HepG2 (cell line): Measurements from ENCODE around the gene TJP3. TPM values are rescaled to one million over a fixed set of nuclear protein-coding genes. Genes with fewer than 3 reads are reported as not detected.

ENCODE experiments used
- CBX2 ChIP-seq, 2 experiments: fragments of 200-600 bp in 1 of 2; sonication (generic); formaldehyde crosslinking in 1 of 2; IDR thresholded peaks; 2 replicates each; pipeline versions ENCODE4 v1.7.0 to v1.8.1; 2018 to 2022; ENCODE audit warnings: low read depth in 2 of 2, low read length in 1 of 2, mild to moderate bottlenecking in 1 of 2, missing genetic modification reagents in 1 of 2
- FOXO1 ChIP-seq: sonication (generic); formaldehyde crosslinking; IDR thresholded peaks from 2 replicates; pipeline ENCODE4 v1.4.0; 2020; ENCODE audit warnings: missing genetic modification reagents
- MBD4 ChIP-seq: IDR thresholded peaks from 2 replicates; pipeline ENCODE4 v1.6.1; 2012; ENCODE audit warnings: low read length, inconsistent platforms, borderline replicate concordance
- RAD21 ChIP-seq: fragments of 450-650 bp; formaldehyde crosslinking; IDR thresholded peaks from 2 replicates; pipeline ENCODE4 v1.5.0; 2020; ENCODE audit warnings: mild to moderate bottlenecking
- RBM22 ChIP-seq: fragments of 200-400 bp; formaldehyde crosslinking; optimal IDR thresholded peaks from 2 replicates; pipeline ENCODE3; 2017; ENCODE audit warnings: mild to moderate bottlenecking, low read length, moderate library complexity
- SMAD9 ChIP-seq: sonication (generic); formaldehyde crosslinking; IDR thresholded peaks from 2 replicates; pipeline ENCODE4 v1.5.1; 2020; ENCODE audit warnings: mild to moderate bottlenecking, missing genetic modification reagents
- SMC3 ChIP-seq: IDR thresholded peaks from 2 replicates; pipeline ENCODE4 v1.6.1; 2011; ENCODE audit warnings: low read length, improper control_type of control experiment
- SP1 ChIP-seq, 2 experiments: fragments of 450-650 bp in 1 of 2; sonication (generic) in 1 of 2; formaldehyde crosslinking in 1 of 2; IDR thresholded peaks; 2 replicates each; pipeline versions ENCODE4 v1.4.0 to v1.6.1; 2016 to 2020; ENCODE audit warnings: missing genetic modification reagents in 1 of 2
- ZFP36L1 ChIP-seq: sonication (generic); formaldehyde crosslinking; IDR thresholded peaks from 2 replicates; pipeline ENCODE4 v1.8.0; 2022; ENCODE audit warnings: mild to moderate bottlenecking, missing genetic modification reagents, moderate library complexity
- ZFP36L2 ChIP-seq: sonication (generic); formaldehyde crosslinking; IDR thresholded peaks from 2 replicates; pipeline ENCODE4 v1.4.0; 2020; ENCODE audit warnings: missing genetic modification reagents
- ZNF350 ChIP-seq: sonication (generic); formaldehyde crosslinking; IDR thresholded peaks from 2 replicates; pipeline ENCODE4 v1.4.0; 2020; ENCODE audit warnings: mild to moderate bottlenecking, low read depth, missing genetic modification reagents, borderline replicate concordance
- ZNF501 ChIP-seq: sonication (generic); formaldehyde crosslinking; IDR thresholded peaks from 2 replicates; pipeline ENCODE4 v1.5.1; 2020; ENCODE audit warnings: mild to moderate bottlenecking, moderate library complexity, missing genetic modification reagents
- ZNF777 ChIP-seq: sonication (generic); formaldehyde crosslinking; IDR thresholded peaks from 2 replicates; pipeline ENCODE4 v1.4.0; 2020; ENCODE audit warnings: missing genetic modification reagents
- polyA plus RNA-seq, 8 experiments: library from polyadenylated mRNA; depleted of rRNA in 3 of 8; stranded (reverse) in 7 of 8; unstranded in 1 of 8; fragments of >200 nt; fragmentation: Illumina TruSeq in 4 of 8; extraction: Trizol in 4 of 8; gene quantifications; 2 replicates each; pipeline versions ENCODE4 v1.2.1 to v1.2.3, GENCODE V29; 2011 to 2016; ENCODE audit warnings: low read depth in 4 of 8, missing spikeins in 1 of 8, mixed read lengths in 1 of 8; ENCODE audit not compliant: insufficient read depth in 1 of 8
- total RNA-seq, 5 experiments: library from RNA; depleted of rRNA; stranded (reverse); fragments of >200 nt; fragmentation: Illumina TruSeq; extraction: Trizol; gene quantifications; 2 replicates each; pipeline ENCODE4 v1.2.3, GENCODE V29; 2016; ENCODE audit warnings: low read depth in 1 of 5
- TF ChIP-seq, protein P1 (sequence below): sonication (generic); formaldehyde crosslinking; conservative IDR thresholded peaks from 2 replicates; pipeline ENCODE4 v1.8.0; 2022; ENCODE audit warnings: low read depth, missing genetic modification reagents
- TF ChIP-seq, protein P2 (sequence below): IDR thresholded peaks from 2 replicates; pipeline ENCODE4 v1.6.1; 2018; ENCODE audit warnings: missing genetic modification reagents
- TF ChIP-seq, protein P3 (sequence below): IDR thresholded peaks from 2 replicates; pipeline ENCODE4 v1.6.1; 2016; ENCODE audit warnings: mild to moderate bottlenecking
- TF ChIP-seq, protein P4 (sequence below): sonication (generic); formaldehyde crosslinking; IDR thresholded peaks from 2 replicates; pipeline ENCODE4 v1.5.0; 2020; ENCODE audit warnings: mild to moderate bottlenecking, missing genetic modification reagents
- TF ChIP-seq, protein P5 (sequence below): sonication (generic); formaldehyde crosslinking; IDR thresholded peaks from 2 replicates; pipeline ENCODE4 v1.8.0; 2022; ENCODE audit warnings: missing genetic modification reagents, mild to moderate bottlenecking, moderate library complexity, borderline replicate concordance

The TJP3 gene
- total and polyA plus RNA-seq, 2 of the 13 experiments (the other 11 are each of a cell fraction or from before 2014, with no cell fraction given): 2.3 to 21.5 TPM

DNA sequence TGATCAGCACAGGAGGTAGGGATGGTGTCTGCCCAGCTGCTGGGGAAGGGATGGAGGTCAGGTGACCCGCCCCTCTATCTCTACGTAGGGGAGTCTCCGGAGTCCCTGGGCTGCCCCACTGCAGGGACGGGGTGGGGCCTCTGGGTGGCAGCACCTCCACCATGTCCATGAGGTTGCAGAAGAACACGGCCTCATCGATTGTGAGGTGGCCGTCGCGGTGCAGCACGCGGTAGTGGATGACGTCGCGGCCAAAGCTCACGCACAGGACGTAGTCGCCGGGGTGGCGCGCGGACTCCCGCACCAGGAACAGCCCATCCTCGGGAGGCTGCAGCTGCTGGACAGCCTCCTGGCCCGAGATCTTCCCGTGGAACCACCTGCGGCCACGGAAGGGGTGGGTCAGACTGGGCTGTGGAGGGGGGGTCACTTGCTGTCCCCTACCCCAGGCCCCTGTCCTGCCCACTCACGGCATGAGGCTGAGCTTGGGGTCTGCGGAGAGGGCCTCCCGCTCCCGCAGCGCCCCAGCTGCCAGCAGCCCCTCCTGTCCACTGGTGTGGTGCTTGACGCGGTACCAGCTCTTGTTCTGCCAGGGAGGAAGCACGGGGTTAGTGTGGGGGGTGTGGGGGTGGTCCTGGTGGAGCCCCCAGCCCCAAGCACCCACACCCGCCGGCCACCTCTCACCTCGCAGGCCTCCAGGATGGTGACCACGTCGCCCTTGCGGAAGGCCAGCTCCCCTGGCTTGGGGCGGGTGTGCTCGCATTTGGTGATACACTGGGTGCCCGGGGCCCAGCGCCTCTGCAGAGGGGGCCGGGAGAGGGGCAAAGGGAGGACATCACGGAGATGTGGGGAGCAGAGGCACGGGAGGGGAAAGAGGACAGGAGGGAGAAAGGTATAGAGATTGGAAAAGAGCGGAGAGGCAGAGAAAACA lies 75.7 kb downstream of the TJP3 start (continued):
- TF ChIP-seq, protein P1, sequence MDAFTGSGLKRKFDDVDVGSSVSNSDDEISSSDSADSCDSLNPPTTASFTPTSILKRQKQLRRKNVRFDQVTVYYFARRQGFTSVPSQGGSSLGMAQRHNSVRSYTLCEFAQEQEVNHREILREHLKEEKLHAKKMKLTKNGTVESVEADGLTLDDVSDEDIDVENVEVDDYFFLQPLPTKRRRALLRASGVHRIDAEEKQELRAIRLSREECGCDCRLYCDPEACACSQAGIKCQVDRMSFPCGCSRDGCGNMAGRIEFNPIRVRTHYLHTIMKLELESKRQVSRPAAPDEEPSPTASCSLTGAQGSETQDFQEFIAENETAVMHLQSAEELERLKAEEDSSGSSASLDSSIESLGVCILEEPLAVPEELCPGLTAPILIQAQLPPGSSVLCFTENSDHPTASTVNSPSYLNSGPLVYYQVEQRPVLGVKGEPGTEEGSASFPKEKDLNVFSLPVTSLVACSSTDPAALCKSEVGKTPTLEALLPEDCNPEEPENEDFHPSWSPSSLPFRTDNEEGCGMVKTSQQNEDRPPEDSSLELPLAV: no peak
- TF ChIP-seq, protein P2, sequence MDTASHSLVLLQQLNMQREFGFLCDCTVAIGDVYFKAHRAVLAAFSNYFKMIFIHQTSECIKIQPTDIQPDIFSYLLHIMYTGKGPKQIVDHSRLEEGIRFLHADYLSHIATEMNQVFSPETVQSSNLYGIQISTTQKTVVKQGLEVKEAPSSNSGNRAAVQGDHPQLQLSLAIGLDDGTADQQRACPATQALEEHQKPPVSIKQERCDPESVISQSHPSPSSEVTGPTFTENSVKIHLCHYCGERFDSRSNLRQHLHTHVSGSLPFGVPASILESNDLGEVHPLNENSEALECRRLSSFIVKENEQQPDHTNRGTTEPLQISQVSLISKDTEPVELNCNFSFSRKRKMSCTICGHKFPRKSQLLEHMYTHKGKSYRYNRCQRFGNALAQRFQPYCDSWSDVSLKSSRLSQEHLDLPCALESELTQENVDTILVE (CRISPR knock-in tag): no peak
- TF ChIP-seq ZFP36L2 (CRISPR knock-in tag) (no peak), SMAD9 (no peak), ZFP36L1 (CRISPR knock-in tag) (no peak), SP1 (IDR thresholded peaks at IDR 0.05) (no peak), SP1 (CRISPR knock-in tag; IDR thresholded peaks at IDR 0.05) (peak; percentile 43; the same call in 1 of the 2 replicates), SMC3 (peak; percentile 32; the same call in 1 of the 2 replicates), RBM22 (no peak), FOXO1 (CRISPR knock-in tag) (peak; percentile 30; the same call in 1 of the 2 replicates), ZNF350 (no peak), CBX2 (IDR thresholded peaks at IDR 0.05; ENCODE audit: low read depth, low read length) (no peak), CBX2 (CRISPR knock-in tag; IDR thresholded peaks at IDR 0.05; ENCODE audit: low read depth) (no peak), ZNF777 (CRISPR knock-in tag) (peak; percentile 55; the same call in 1 of the 2 replicates), MBD4 (no peak), ZNF501 (CRISPR knock-in tag) (0 out of 2 replicates have a peak, but pooled peaks have one; percentile 21), RAD21 (CRISPR knock-in tag) (peak; percentile 70)
- TF ChIP-seq, protein P3, sequence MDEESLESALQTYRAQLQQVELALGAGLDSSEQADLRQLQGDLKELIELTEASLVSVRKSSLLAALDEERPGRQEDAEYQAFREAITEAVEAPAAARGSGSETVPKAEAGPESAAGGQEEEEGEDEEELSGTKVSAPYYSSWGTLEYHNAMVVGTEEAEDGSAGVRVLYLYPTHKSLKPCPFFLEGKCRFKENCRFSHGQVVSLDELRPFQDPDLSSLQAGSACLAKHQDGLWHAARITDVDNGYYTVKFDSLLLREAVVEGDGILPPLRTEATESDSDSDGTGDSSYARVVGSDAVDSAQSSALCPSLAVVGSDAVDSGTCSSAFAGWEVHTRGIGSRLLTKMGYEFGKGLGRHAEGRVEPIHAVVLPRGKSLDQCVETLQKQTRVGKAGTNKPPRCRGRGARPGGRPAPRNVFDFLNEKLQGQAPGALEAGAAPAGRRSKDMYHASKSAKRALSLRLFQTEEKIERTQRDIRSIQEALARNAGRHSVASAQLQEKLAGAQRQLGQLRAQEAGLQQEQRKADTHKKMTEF (CRISPR knock-in tag): peak; percentile 36; the same call in 1 of the 2 replicates
- TF ChIP-seq, protein P4, sequence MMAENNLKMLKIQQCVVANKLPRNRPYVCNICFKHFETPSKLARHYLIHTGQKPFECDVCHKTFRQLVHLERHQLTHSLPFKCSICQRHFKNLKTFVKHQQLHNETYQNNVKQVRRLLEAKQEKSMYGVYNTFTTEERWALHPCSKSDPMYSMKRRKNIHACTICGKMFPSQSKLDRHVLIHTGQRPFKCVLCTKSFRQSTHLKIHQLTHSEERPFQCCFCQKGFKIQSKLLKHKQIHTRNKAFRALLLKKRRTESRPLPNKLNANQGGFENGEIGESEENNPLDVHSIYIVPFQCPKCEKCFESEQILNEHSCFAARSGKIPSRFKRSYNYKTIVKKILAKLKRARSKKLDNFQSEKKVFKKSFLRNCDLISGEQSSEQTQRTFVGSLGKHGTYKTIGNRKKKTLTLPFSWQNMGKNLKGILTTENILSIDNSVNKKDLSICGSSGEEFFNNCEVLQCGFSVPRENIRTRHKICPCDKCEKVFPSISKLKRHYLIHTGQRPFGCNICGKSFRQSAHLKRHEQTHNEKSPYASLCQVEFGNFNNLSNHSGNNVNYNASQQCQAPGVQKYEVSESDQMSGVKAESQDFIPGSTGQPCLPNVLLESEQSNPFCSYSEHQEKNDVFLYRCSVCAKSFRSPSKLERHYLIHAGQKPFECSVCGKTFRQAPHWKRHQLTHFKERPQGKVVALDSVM (CRISPR knock-in tag): 0 out of 2 replicates have a peak, but pooled peaks have one; percentile 12
- TF ChIP-seq, protein P5, sequence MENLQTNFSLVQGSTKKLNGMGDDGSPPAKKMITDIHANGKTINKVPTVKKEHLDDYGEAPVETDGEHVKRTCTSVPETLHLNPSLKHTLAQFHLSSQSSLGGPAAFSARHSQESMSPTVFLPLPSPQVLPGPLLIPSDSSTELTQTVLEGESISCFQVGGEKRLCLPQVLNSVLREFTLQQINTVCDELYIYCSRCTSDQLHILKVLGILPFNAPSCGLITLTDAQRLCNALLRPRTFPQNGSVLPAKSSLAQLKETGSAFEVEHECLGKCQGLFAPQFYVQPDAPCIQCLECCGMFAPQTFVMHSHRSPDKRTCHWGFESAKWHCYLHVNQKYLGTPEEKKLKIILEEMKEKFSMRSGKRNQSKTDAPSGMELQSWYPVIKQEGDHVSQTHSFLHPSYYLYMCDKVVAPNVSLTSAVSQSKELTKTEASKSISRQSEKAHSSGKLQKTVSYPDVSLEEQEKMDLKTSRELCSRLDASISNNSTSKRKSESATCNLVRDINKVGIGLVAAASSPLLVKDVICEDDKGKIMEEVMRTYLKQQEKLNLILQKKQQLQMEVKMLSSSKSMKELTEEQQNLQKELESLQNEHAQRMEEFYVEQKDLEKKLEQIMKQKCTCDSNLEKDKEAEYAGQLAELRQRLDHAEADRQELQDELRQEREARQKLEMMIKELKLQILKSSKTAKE: no peak
